ENCODE data around the gene SPATS1. TPM values are rescaled to one million over a fixed set of nuclear protein-coding genes. Genes with fewer than 3 reads are reported as not detected.

The SPATS1 gene
- total RNA-seq, 1 donor from 2014 or later, result not detected

- Mint-ChIP-seq H3K4me1 (ENCODE audit: low read depth) (no peaks in the 10 kb centered on the region), H3K4me3 (ENCODE audit: low read depth) (no peak overlapping the region), H3K9me3 (ENCODE audit: low read depth) (no peaks in the 10 kb centered on the region), H3K27me3 (peaks cover 7% of the 10 kb centered on the region), H3K36me3 (ENCODE audit: insufficient read depth) (no peaks in the 10 kb centered on the region), H3K27ac (no peak overlapping the region)
- no peak for DNase-seq (ENCODE audit: low spot score, unreplicated experiment)
- no peak for TF ChIP-seq CTCF (IDR thresholded peaks at IDR 0.05; ENCODE audit: unreplicated experiment)
Measured at GRCh38 chr6:44366781-44367180, 24.3 kb downstream of the SPATS1 start.

DNA sequence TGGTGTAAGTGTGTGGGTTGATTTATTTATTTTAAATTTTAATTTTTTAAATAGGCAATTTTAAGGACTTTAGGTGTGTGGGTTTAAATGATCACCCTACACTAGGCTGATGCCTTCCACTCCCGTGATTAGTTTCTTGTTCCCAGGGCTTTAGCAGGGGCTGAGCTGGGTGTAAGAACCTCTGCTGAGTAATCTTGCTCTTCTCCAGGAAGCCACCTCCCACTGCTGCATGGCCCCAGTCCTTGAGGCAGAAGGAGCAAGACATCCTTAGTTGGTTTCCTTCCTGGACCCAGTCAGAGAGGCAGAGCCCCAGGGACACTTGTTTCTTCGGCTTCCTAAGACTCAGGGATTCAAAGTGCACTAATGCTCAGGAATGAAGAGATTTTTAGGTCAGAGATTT is 25.2 kb downstream of the SPATS1 start:
- no peak overlapping the region for H3K27ac Mint-ChIP-seq
- DNase-seq (ENCODE audit: low spot score, unreplicated experiment), result no peak
- H3K9me3 Mint-ChIP-seq (ENCODE audit: low read depth), result no peaks in the 10 kb centered on the region
- H3K27me3 Mint-ChIP-seq, result peaks cover 7% of the 10 kb centered on the region
- no peak for TF ChIP-seq CTCF (IDR thresholded peaks at IDR 0.05; ENCODE audit: unreplicated experiment)
- no peak overlapping the region for H3K4me3 Mint-ChIP-seq (ENCODE audit: low read depth)
- no peaks in the 10 kb centered on the region for H3K36me3 Mint-ChIP-seq (ENCODE audit: insufficient read depth)
- no peaks in the 10 kb centered on the region for H3K4me1 Mint-ChIP-seq (ENCODE audit: low read depth)

DNA sequence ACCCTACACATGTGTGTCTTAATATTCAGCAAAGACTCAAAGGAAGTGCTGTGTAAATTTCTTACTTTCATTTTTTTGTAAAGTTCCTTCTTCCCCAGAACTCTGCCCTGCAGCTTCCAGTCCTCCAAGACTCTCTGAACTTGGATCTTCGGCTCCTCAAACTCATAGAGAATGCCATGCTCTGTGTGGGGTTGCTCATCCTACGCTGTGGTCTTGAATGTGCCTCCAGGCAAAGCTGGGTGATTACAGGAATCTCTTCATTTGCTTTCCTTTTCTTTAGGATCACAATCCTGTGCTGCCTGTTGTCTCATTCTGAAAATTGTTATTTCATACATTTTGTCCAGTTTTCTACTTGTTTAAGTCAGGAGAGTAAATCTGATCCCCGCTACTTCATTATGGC is 30.6 kb downstream of the SPATS1 start:
- H3K27me3 Mint-ChIP-seq, result peaks cover 3% of the 10 kb centered on the region
- H3K9me3 Mint-ChIP-seq (ENCODE audit: low read depth), result no peaks in the 10 kb centered on the region
- no peak overlapping the region for H3K4me3 Mint-ChIP-seq (ENCODE audit: low read depth)
- no peaks in the 10 kb centered on the region for H3K36me3 Mint-ChIP-seq (ENCODE audit: insufficient read depth)
- DNase-seq (ENCODE audit: low spot score, unreplicated experiment), result no peak
- H3K4me1 Mint-ChIP-seq (ENCODE audit: low read depth), result no peaks in the 10 kb centered on the region
- H3K27ac Mint-ChIP-seq, result no peak overlapping the region
- no peak for TF ChIP-seq CTCF (IDR thresholded peaks at IDR 0.05; ENCODE audit: unreplicated experiment)

- Mint-ChIP-seq H3K4me3 (ENCODE audit: low read depth) (no peak overlapping the region), H3K36me3 (ENCODE audit: insufficient read depth) (no peaks in the 10 kb centered on the region), H3K9me3 (ENCODE audit: low read depth) (no peaks in the 10 kb centered on the region), H3K27me3 (no peaks in the 10 kb centered on the region), H3K4me1 (ENCODE audit: low read depth) (no peaks in the 10 kb centered on the region), H3K27ac (no peak overlapping the region)
- no peak for DNase-seq (ENCODE audit: low spot score, unreplicated experiment)
- TF ChIP-seq CTCF (IDR thresholded peaks at IDR 0.05; ENCODE audit: unreplicated experiment), result no peak
Measured at GRCh38 chr6:44373787-44374186, 31.3 kb downstream of the SPATS1 start.

DNA sequence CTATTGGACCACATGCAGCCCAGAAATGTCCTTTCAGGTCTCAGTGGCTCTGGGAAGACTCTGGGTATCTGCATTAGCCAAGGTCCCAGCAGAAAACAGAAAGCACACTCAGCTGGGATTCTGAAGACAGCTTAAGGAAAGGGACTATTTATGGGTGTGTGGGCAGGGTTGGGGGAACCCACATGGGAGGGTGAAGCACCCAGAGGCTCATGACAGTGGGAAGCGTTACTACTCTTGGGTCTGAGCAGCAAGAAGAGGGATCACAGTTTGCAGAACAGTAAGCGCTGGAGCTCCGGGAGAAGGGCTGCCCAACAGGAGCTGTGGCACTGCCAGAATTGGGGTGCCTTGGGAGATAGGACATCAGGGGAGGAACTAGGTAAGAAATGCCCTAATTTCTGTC is 32.6 kb downstream of the SPATS1 start:
- H3K4me3 Mint-ChIP-seq (ENCODE audit: low read depth), result no peak overlapping the region
- no peak for DNase-seq (ENCODE audit: low spot score, unreplicated experiment)
- no peaks in the 10 kb centered on the region for H3K36me3 Mint-ChIP-seq (ENCODE audit: insufficient read depth)
- no peaks in the 10 kb centered on the region for H3K9me3 Mint-ChIP-seq (ENCODE audit: low read depth)
- no peak for TF ChIP-seq CTCF (IDR thresholded peaks at IDR 0.05; ENCODE audit: unreplicated experiment)
- no peaks in the 10 kb centered on the region for H3K4me1 Mint-ChIP-seq (ENCODE audit: low read depth)
- H3K27me3 Mint-ChIP-seq, result no peaks in the 10 kb centered on the region
- no peak overlapping the region for H3K27ac Mint-ChIP-seq
